ENCODE results near the gene RNF135. TPM values are rescaled to one million over a fixed set of nuclear protein-coding genes. Genes with fewer than 3 reads are reported as not detected.

The RNF135 gene
- total RNA-seq, 1 experiment from 2014 or later, result 10.4 TPM

GRCh38 chr17:30939051-30939689 lies 31.7 kb upstream of the RNF135 start:
- no peak overlapping the region for H3K4me3 ChIP-seq (ENCODE audit: low read length)
- no peaks in the 10 kb centered on the region for H3K9me2 ChIP-seq (replicated peaks; ENCODE audit: low read length)
- no peaks in the 10 kb centered on the region for H3F3A ChIP-seq (ENCODE audit: low read length, unreplicated experiment)
- TF ChIP-seq EZH2phosphoT487 (IDR thresholded peaks at IDR 0.05; ENCODE audit: borderline replicate concordance, low read length) (no peak), EZH2 (IDR thresholded peaks at IDR 0.05; ENCODE audit: low read length, unreplicated experiment) (no peak), CTCF (conservative IDR thresholded peaks at IDR 0.05; ENCODE audit: low read depth, low read length) (no peak)
- no TSS peak for BruUV-seq (replicated peaks)
- intact Hi-C loops (cut with micrococcal nuclease), result no loop called here
- POLR2A ChIA-PET (ENCODE audit: unreplicated experiment), result no interaction called here
- DNase-seq (no peak), ATAC-seq (no peak)
- no peaks in the 10 kb centered on the region for H3K27me3 ChIP-seq (ENCODE audit: low read length)
- H2AFZ ChIP-seq (ENCODE audit: low read length), result no peak overlapping the region
- no peak overlapping the region for H3K9ac ChIP-seq (ENCODE audit: low read length)
- no peaks in the 10 kb centered on the region for H3K9me3 ChIP-seq (ENCODE audit: low read length)
- no peaks in the 10 kb centered on the region for H3K4me1 ChIP-seq (ENCODE audit: insufficient read depth, low read length)
- CTCF ChIA-PET, result interaction anchor here (0.6 kb wide), 1 partner anchor 401 kb away, joined by 3 read pairs; no protein-coding TSS in a partner anchor
- H3K36me3 ChIP-seq (ENCODE audit: low read depth, low read length), result no peaks in the 10 kb centered on the region
- H4K20me1 ChIP-seq (ENCODE audit: low read length), result no peaks in the 10 kb centered on the region
- H3K79me2 ChIP-seq (ENCODE audit: low read length), result no peaks in the 10 kb centered on the region
- H3K4me2 ChIP-seq (ENCODE audit: low read length), result no peak overlapping the region
- no peak overlapping the region for H3K27ac ChIP-seq (ENCODE audit: low read length)

DNA sequence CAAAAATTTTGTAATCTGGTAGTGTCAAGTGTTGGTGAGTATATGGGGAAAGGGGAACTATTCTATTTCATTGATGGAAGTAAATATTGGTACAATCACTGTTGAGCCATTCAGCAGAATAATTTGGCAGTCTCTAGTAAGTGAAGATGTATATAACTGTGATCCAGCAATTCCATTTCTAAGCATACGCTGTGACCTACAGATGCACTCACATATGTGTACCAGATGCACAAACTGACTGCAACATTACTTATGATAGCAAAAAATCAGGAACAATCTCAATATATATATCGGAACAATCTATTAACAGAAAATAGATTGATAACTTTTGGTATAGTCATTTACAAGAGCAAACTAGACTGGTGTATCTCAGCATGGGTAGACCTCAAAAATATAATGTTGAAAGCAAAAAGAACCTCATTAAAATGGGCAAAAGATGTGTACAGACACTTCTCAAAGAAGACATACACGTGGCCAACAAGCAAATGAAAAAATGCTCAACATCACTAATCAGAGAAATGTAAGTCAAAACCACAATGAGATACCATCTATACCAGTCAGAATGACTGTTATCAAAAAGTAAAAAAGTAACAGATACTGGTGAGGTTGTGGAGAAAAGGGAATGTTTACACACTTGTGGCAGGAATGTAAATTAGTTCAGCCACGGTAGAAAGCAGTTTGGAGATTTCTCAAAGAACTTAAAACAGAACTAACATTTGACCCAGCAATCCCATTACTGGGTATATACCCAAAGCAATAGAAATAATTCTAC lies 28.3 kb upstream of the RNF135 start:
- Histone ChIP-seq H3K9me3 (ENCODE audit: low read length) (no peaks in the 10 kb centered on the region), H3K27me3 (ENCODE audit: low read length) (no peaks in the 10 kb centered on the region), H3K27ac (ENCODE audit: low read length) (no peak overlapping the region), H3K4me1 (ENCODE audit: insufficient read depth, low read length) (no peaks in the 10 kb centered on the region), H4K20me1 (ENCODE audit: low read length) (no peaks in the 10 kb centered on the region), H2AFZ (ENCODE audit: low read length) (no peak overlapping the region), H3K9ac (ENCODE audit: low read length) (no peak overlapping the region), H3K36me3 (ENCODE audit: low read depth, low read length) (no peaks in the 10 kb centered on the region), H3K79me2 (ENCODE audit: low read length) (no peaks in the 10 kb centered on the region), H3F3A (ENCODE audit: low read length, unreplicated experiment) (no peaks in the 10 kb centered on the region), H3K9me2 (replicated peaks; ENCODE audit: low read length) (no peaks in the 10 kb centered on the region), H3K4me3 (ENCODE audit: low read length) (no peak overlapping the region), H3K4me2 (ENCODE audit: low read length) (no peak overlapping the region)
- DNase-seq (no peak), ATAC-seq (no peak)
- ChIA-PET CTCF (no interaction called here), POLR2A (ENCODE audit: unreplicated experiment) (no interaction called here)
- no peak for TF ChIP-seq EZH2 (IDR thresholded peaks at IDR 0.05; ENCODE audit: low read length, unreplicated experiment)
- no peak for TF ChIP-seq EZH2phosphoT487 (IDR thresholded peaks at IDR 0.05; ENCODE audit: borderline replicate concordance, low read length)
- no peak for TF ChIP-seq CTCF (conservative IDR thresholded peaks at IDR 0.05; ENCODE audit: low read depth, low read length)
- no TSS peak for BruUV-seq (replicated peaks)
- intact Hi-C loops (cut with micrococcal nuclease), result no loop called here

- no peak for DNase-seq
- POLR2A ChIA-PET (ENCODE audit: unreplicated experiment), result no interaction called here
Observed at GRCh38 chr17:30947796-30948195, 23.0 kb upstream of the RNF135 start.

More at GRCh38 chr17:30947796-30948195, 23.0 kb upstream of the RNF135 start:
- Histone ChIP-seq H3K79me2 (ENCODE audit: low read length) (no peaks in the 10 kb centered on the region), H3K4me1 (ENCODE audit: insufficient read depth, low read length) (no peaks in the 10 kb centered on the region), H3K27ac (ENCODE audit: low read length) (no peak overlapping the region), H3K4me2 (ENCODE audit: low read length) (no peak overlapping the region), H3K36me3 (ENCODE audit: low read depth, low read length) (no peaks in the 10 kb centered on the region), H3K9me3 (ENCODE audit: low read length) (no peaks in the 10 kb centered on the region), H2AFZ (ENCODE audit: low read length) (no peak overlapping the region), H3K9ac (ENCODE audit: low read length) (no peak overlapping the region), H4K20me1 (ENCODE audit: low read length) (no peaks in the 10 kb centered on the region), H3K27me3 (ENCODE audit: low read length) (no peaks in the 10 kb centered on the region), H3K9me2 (replicated peaks; ENCODE audit: low read length) (no peaks in the 10 kb centered on the region), H3K4me3 (ENCODE audit: low read length) (no peak overlapping the region), H3F3A (ENCODE audit: low read length, unreplicated experiment) (no peaks in the 10 kb centered on the region)
- intact Hi-C loops (cut with micrococcal nuclease), result no loop called here
- TF ChIP-seq EZH2phosphoT487 (IDR thresholded peaks at IDR 0.05; ENCODE audit: borderline replicate concordance, low read length) (no peak), EZH2 (IDR thresholded peaks at IDR 0.05; ENCODE audit: low read length, unreplicated experiment) (no peak), CTCF (conservative IDR thresholded peaks at IDR 0.05; ENCODE audit: low read depth, low read length) (no peak)
- CTCF ChIA-PET, result no interaction called here
- ATAC-seq, result no peak
- BruUV-seq (replicated peaks), result no TSS peak

All from PC-3 (cell line).